Mucosa of rectum (tissue), 2 donors: Measurements from ENCODE around the gene CST6.

Source experiments
- H3K27ac ChIP-seq, 2 donors: one replicate each; pipeline ENCODE4 v1.7.0; 2013; ENCODE audit warnings: inconsistent platforms in 2 of 2, low read depth in 2 of 2, low read length in 2 of 2
- H3K27me3 ChIP-seq, 2 donors: one replicate each; pipeline ENCODE4 v1.7.0; 2013; ENCODE audit warnings: low read length in 2 of 2; ENCODE audit not compliant: control insufficient read depth in 2 of 2, insufficient read depth in 2 of 2
- H3K36me3 ChIP-seq, 2 donors: one replicate each; pipeline ENCODE4 v1.7.0; 2013; ENCODE audit warnings: low read length in 2 of 2; ENCODE audit not compliant: control insufficient read depth in 2 of 2, insufficient read depth in 2 of 2
- H3K4me1 ChIP-seq, 2 donors: one replicate each; pipeline ENCODE4 v1.7.0; 2013; ENCODE audit warnings: low read length in 2 of 2, mild to moderate bottlenecking in 1 of 2; ENCODE audit not compliant: control insufficient read depth in 2 of 2, insufficient read depth in 2 of 2
- H3K4me3 ChIP-seq, 2 donors: one replicate each; pipeline ENCODE4 v1.7.0; 2013; ENCODE audit warnings: low read length in 2 of 2
- H3K9ac ChIP-seq, 2 donors: one replicate each; pipeline ENCODE4 v1.7.0; 2013; ENCODE audit warnings: low read length in 2 of 2, low read depth in 1 of 2, mild to moderate bottlenecking in 1 of 2
- H3K9me3 ChIP-seq, 2 donors: one replicate each; pipeline ENCODE4 v1.7.0; 2013; ENCODE audit warnings: low read length in 2 of 2; ENCODE audit not compliant: control insufficient read depth in 2 of 2
- donor health status: healthy.
- donor health status: Normal muscosa, but diverticular disease.

The CST6 gene

DNA sequence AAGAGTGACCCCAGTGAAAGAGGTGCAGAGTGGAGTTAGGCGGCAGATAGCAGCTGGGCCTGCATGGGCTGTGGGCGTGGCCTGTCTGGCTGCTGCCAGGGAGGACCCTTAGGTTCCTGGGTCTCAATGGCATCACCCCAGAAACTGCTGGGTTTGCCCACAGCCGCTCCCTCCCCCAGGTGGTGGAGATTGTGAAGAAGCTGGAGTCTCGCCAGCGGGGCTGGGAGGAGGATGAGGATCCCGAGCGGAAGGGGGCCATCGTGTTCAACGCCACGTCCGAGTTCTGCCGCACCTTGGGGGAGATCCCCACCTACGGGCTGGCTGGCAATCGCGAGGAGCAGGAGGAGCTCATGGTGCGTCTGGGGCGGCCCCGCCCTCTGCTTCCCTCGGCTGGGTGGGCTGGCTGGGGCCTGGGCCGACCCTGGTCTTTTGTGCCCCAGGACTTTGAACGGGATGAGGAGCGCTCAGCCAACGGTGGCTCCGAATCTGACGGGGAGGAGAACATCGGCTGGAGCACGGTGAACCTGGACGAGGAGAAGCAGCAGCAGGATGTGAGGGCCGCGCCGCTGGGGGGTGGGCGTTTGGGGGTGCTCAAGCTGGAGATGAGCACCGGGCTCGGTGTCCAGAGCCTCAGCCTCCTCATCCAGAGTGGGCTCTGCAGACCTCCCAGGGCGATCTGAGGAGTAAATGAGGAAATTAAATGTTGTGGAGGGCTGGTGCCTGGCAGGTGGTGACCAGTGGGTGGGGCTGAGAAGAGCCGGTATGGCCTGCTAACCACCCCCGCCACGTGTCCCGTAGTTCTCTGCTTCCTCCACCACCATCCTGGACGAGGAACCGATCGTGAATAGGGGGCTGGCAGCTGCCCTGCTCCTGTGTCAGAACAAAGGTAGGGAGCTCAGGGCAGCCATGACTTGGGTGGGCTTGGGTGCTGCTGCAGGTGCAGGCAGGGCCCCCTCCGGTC is 35.3 kb upstream of the CST6 start:
- Histone ChIP-seq H3K36me3 (peaks cover 25 to 36% of the 10 kb centered on the region in 2 donors), H3K9me3 (no peaks in the 10 kb centered on the region), H3K27ac (no peak overlapping the region), H3K4me3 (no peak overlapping the region), H3K4me1 (no peaks in the 10 kb centered on the region), H3K27me3 (no peaks in the 10 kb centered on the region), H3K9ac (no peak overlapping the region)

DNA sequence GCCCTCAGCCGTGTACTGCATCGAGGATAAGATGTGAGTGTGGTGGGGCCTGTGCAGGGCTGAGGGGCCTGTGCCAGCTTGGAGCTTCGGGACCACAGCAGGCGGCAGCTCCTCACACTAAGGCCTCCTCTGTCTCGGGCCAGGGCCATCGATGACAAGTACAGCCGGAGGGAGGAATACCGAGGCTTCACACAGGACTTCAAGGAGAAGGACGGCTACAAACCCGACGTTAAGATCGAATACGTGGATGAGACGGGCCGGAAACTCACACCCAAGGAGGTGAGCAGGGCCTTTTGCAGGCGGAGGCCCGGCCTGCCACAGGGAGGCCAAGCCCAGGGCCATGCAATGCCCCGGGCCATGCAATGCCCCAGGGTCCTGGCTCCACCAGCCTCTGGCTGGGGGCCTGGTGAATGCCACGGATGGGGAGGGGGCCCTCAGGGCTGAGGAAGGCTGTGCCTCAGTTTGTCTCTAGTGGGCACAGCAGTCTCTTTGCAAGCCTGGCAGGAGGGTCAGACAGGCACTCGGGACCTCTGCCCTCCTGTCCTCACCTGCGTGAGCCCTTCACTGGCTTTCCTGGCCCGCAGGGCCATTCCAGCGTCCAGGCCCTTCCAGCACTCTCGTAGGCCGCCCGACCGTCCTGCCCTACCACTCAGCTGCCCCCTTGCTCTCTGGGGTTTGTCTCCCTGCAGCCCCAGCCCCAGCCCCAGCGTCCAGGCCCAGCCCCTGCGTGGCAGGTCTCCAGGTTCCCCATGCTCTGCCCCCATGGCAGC is 34.0 kb upstream of the CST6 start:
- Histone ChIP-seq H3K4me1 (no peaks in the 10 kb centered on the region), H3K9ac (no peak overlapping the region), H3K4me3 (no peak overlapping the region), H3K27me3 (no peaks in the 10 kb centered on the region), H3K27ac (no peak overlapping the region), H3K36me3 (peaks cover 25 to 34% of the 10 kb centered on the region in 2 donors), H3K9me3 (no peaks in the 10 kb centered on the region)

DNA sequence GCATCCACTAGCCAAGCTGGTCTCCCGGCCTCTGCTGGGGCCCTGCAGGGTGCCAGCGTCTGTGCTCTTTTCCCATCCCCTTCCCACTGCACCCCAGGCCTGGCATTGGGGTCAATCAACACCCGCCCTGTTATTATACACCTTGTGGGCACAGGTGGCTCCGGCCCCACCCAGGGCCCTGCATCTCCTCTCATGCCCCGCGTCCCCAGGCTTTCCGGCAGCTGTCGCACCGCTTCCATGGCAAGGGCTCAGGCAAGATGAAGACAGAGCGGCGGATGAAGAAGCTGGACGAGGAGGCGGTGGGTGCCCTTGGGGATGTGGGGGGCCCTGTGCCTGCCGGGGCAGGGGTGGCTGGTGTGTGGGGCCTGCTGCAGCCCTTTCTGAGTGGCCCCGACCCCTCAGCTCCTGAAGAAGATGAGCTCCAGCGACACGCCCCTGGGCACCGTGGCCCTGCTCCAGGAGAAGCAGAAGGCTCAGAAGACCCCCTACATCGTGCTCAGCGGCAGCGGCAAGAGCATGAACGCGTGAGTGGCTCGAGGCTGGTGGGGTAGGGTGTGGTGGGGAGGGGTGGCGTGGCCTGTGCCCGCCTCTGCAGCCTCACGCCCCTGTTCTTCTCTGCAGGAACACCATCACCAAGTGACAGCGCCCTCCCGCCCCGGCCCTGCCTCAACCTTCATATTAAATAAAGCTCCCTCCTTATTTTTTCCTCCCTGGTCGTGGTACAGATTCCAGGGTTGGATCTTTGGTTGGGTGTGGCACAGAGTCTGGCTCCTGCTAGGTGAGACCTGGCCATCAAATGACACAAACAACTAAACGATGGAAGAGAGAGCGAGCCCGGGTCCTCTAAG is 33.2 kb upstream of the CST6 start:
- Histone ChIP-seq H3K36me3 (peaks cover 25 to 31% of the 10 kb centered on the region in 2 donors), H3K27me3 (no peaks in the 10 kb centered on the region), H3K9me3 (no peaks in the 10 kb centered on the region), H3K27ac (no peak overlapping the region), H3K9ac (no peak overlapping the region), H3K4me3 (no peak overlapping the region), H3K4me1 (no peaks in the 10 kb centered on the region)

DNA sequence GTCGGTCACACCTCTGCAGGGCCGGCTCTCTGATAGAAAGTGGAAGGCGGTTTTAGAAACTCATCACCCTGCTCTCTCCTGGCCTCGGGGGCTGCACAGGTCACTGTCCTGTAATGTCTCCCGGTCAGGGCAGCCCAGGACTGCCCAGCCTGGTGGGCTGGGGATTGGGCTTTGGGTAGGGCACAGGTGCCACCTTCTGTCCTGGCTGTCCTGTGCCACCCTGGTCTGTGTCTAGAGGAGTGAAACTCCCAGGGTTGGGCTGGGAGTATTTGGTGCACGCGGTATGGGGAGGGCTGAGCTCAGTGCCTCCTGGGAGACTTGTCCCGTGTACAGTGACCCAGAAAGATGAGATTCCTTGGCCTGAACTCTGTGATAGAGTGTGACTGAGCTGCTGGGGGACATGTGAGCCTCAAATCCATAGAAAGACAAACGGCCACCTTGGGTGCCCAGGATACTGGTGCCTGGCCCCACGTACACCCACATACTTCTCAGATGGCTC is 32.5 kb upstream of the CST6 start:
- Histone ChIP-seq H3K9ac (no peak overlapping the region), H3K4me1 (no peaks in the 10 kb centered on the region), H3K27me3 (no peaks in the 10 kb centered on the region), H3K36me3 (peaks cover 25 to 31% of the 10 kb centered on the region in 2 donors), H3K27ac (no peak overlapping the region), H3K9me3 (no peaks in the 10 kb centered on the region), H3K4me3 (no peak overlapping the region)

DNA sequence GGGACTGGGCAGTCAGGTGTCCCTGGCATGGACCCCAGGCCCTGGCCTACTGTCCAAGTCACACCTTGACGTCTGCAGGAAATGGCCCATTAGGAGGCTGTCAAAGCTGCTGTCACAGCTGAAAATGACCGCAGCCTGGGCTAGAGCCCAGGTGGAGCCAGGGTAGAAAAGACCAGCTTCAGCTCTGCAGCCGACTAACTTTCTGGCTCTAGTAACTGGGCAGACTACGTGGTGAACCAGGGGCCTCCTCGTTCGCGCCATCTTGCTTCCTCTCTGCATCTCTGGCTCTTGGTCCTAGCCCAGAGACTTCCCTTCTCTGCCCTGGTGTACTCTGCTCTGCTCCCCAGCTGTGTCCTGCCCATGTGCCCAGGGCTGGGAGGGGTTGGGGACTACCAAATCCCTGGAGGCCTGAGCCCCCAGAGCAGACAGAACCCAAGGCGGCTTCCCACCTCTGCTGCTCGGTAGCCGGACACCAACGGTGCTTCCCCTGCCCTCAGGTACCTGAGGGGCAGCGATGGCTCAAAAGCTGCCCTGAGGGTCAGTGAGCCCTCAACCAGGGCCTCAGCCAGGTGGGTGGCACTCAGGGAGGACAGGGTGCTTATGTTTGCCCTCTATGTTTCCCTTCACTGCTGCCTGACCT is 30.6 kb upstream of the CST6 start:
- H3K36me3 ChIP-seq, result peaks cover 25 to 28% of the 10 kb centered on the region in 2 donors
- H3K9ac ChIP-seq, result no peak overlapping the region
- H3K4me3 ChIP-seq, result no peak overlapping the region
- H3K27me3 ChIP-seq, result no peaks in the 10 kb centered on the region
- no peaks in the 10 kb centered on the region for H3K4me1 ChIP-seq
- H3K9me3 ChIP-seq, result no peaks in the 10 kb centered on the region
- H3K27ac ChIP-seq, result no peak overlapping the region

DNA sequence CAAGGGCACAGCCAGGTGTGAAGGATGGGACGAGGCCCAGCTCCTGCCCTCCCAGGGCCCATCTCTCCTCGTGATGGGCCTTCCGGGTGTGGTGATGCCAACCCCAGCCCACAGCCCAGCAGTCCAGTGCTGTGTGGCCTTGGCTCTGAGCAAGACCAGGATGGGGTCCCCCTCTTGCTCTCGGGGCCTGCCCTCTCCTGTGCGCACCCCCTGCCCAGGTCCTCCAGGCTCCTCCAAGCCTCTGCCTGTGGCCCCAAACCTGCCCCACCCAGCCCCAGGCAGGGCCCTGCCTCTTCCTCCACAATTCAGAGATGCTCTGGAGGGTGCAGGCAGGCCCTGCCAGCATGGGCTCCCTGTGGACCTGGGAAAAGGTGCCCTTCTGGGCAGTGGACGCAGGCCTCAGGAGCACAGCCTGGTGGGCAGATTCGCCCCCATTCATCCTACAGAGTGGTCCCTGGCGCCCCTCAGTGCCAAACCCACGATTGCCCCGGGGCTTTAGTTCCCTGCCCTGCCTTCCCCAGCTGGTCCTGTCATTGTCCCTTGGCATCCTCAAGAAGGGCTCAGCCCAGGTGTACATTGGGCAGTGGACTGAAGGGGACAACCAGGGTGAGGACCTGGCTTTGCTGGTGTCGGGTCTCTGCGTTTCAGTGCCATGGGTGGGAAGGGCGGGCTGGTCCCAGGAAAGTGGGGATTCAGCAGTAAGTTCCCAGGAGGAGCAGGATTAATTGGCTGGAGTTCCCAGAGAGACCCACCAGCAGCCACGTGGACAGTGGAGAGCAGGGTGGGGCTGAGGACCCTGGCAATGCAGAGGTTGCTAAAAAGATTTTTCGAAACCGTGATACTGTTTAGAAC is 29.6 kb upstream of the CST6 start:
- no peak overlapping the region for H3K27ac ChIP-seq
- no peak overlapping the region for H3K9ac ChIP-seq
- H3K36me3 ChIP-seq, result peaks cover 19 to 20% of the 10 kb centered on the region in 2 donors
- H3K4me1 ChIP-seq, result no peaks in the 10 kb centered on the region
- H3K9me3 ChIP-seq, result no peaks in the 10 kb centered on the region
- H3K27me3 ChIP-seq, result no peaks in the 10 kb centered on the region
- no peak overlapping the region for H3K4me3 ChIP-seq

DNA sequence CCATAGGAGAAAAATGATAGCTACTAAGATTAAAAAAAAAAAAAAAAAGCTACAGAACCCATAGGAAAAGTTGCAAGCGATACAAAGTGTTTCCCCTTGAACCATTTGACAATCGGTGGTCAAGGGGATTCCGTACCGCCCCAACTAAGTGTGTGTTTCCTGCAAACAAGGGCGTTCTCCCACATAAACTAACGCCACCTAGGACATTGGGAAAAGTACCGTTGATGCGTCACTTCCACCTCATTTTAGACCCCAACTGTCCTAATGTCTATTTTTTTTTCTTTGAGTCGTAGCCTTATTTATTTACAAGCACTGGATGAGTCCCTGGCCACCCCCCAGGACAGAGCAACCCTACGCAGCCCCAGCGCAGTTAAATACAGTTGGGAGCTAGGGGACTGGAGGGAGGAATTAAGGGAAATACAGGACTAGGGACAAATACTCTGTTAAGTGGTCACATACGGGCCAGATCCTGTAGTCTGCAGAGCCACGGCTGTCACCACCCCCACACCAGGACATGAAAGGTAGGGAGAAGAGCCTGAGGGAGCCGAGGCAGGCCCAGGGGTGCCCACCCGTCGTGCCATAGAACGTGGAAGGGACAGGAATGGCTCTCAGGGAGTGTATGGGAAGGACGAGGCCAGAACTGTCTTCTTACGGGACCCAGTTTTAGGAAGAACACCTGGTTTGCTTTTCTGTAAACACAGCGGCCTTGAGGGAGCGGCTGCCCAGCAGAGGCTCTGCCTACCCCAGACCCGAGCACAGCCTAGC is 28.8 kb upstream of the CST6 start:
- Histone ChIP-seq H3K27ac (no peak overlapping the region), H3K27me3 (no peaks in the 10 kb centered on the region)

DNA sequence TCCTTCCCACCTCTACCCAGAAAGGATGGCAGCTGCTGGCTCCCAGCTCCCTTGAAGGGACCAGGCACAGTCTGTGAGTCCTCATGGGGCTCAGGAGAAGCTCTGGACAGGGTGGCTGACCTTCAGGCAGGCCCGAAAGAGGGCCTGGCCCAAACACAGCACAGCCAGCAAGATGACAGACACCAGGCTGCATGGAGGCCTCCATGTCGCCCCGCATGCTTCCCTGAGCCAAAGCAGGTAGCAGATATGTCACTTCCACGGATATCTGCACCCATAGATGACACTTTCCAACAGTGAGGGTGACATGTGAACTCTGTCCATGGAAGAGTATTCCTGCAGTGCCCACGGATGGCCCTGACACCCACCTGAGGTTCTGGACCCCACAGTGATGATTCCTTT is 28.2 kb upstream of the CST6 start:
- no peaks in the 10 kb centered on the region for H3K27me3 ChIP-seq
- peaks cover 8 to 9% of the 10 kb centered on the region in 2 donors for H3K36me3 ChIP-seq
- no peak overlapping the region for H3K27ac ChIP-seq
- no peak overlapping the region for H3K9ac ChIP-seq
- H3K4me3 ChIP-seq, result no peak overlapping the region
- no peaks in the 10 kb centered on the region for H3K9me3 ChIP-seq
- H3K4me1 ChIP-seq, result no peaks in the 10 kb centered on the region

More for the DNA sequence above, 28.8 kb upstream of the CST6 start:
- Histone ChIP-seq H3K4me3 (no peak overlapping the region), H3K36me3 (peaks cover 11 to 13% of the 10 kb centered on the region in 2 donors), H3K9me3 (no peaks in the 10 kb centered on the region), H3K4me1 (no peaks in the 10 kb centered on the region), H3K9ac (no peak overlapping the region)
